GM20000 (cell line): ENCODE data around the gene AQP12A.

Experiments used
- DNase-seq: peaks from one replicate; pipeline ENCODE4 v3.0.0; 2012; ENCODE audit warnings: low spot score
- TF ChIP-seq, protein P1 (sequence below): IDR thresholded peaks from 2 replicates; pipeline ENCODE4 v1.5.1; 2012; ENCODE audit warnings: mild to moderate bottlenecking, control low read depth; ENCODE audit errors: extremely low read depth, missing control alignments

The AQP12A gene

GRCh38 chr2:240741091-240741490 is 49.4 kb downstream of the AQP12A start:
- DNase-seq, result no peak
- TF ChIP-seq, protein P1, sequence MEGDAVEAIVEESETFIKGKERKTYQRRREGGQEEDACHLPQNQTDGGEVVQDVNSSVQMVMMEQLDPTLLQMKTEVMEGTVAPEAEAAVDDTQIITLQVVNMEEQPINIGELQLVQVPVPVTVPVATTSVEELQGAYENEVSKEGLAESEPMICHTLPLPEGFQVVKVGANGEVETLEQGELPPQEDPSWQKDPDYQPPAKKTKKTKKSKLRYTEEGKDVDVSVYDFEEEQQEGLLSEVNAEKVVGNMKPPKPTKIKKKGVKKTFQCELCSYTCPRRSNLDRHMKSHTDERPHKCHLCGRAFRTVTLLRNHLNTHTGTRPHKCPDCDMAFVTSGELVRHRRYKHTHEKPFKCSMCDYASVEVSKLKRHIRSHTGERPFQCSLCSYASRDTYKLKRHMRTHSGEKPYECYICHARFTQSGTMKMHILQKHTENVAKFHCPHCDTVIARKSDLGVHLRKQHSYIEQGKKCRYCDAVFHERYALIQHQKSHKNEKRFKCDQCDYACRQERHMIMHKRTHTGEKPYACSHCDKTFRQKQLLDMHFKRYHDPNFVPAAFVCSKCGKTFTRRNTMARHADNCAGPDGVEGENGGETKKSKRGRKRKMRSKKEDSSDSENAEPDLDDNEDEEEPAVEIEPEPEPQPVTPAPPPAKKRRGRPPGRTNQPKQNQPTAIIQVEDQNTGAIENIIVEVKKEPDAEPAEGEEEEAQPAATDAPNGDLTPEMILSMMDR, result no peak

GRCh38 chr2:240742602-240743095 is 51.0 kb downstream of the AQP12A start:
- TF ChIP-seq, protein P1, result no peak
- no peak for DNase-seq

DNA sequence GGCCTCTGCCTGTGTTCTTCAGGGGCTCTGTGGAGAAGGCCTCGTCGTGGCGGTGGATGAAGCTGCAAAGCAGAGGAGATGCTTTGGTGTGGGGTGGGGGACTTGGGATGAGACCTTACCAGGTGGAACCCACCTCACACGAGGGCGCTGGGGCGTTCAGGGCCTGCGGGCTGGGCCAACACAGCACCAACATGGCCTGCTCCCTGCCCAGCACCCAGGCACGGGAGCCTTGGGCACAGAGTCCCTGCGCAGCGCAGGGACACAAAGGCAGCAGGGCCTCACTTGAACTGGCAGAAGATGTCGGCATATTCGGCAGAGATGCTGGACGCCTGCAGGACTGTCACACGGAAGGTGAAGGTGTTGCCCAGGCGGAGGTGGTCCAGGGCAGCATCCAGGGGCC is 53.8 kb downstream of the AQP12A start:
- TF ChIP-seq, protein P1, result no peak
- DNase-seq, result no peak

DNA sequence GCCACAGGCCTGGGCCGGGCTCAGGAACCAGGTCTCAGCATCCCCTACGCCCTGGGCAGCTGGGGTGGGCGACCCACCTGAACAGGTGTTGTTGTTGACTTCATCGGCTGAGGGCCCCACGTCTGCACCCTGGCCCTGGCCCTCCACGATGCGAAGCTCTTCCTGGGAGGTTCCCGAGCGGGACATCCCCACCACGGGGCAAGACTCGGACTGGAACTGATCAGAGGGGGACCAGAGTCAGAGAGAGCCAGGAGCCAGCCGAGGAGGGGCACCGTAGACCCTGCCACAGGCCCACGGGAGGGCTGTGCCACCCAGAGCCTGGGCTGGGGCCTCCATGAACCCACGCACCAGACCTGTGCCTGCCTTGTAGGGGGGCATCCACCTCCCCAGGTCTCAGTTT is 54.3 kb downstream of the AQP12A start:
- no peak for DNase-seq
- TF ChIP-seq, protein P1, result no peak

- no peak for DNase-seq
- TF ChIP-seq, protein P1, result no peak
These were observed 55.0 kb downstream of the AQP12A start for GRCh38 chr2:240746671-240747070.

GRCh38 chr2:240747256-240747655 is 55.6 kb downstream of the AQP12A start:
- DNase-seq, result no peak
- TF ChIP-seq, protein P1, result no peak
